ENCODE results near the gene TET2.

Gene TET2

GRCh38 chr4:105234582-105234981 is 87.9 kb downstream of the TET2 start:
- DNase-seq (ENCODE audit: low read depth): no peak

- DNase-seq (ENCODE audit: low read depth): no peak
Observed at GRCh38 chr4:105236202-105236915, 89.7 kb downstream of the TET2 start.

GRCh38 chr4:105236916-105237311 is 90.2 kb downstream of the TET2 start:
- no peak for DNase-seq (ENCODE audit: low read depth)

GRCh38 chr4:105240037-105240436 is 93.4 kb downstream of the TET2 start:
- no peak for DNase-seq (ENCODE audit: low read depth)

- DNase-seq (ENCODE audit: low read depth): no peak
Observed at GRCh38 chr4:105241451-105241850, 94.8 kb downstream of the TET2 start.

GRCh38 chr4:105243446-105243845 is 96.8 kb downstream of the TET2 start:
- no peak for DNase-seq (ENCODE audit: low read depth)

- no peak for DNase-seq (ENCODE audit: low read depth)
Observed at GRCh38 chr4:105246712-105247111, 100.0 kb downstream of the TET2 start.

GRCh38 chr4:105248613-105249012 is 101.9 kb downstream of the TET2 start:
- DNase-seq (ENCODE audit: low read depth): no peak

GRCh38 chr4:105257817-105258495 is 111.3 kb downstream of the TET2 start:
- no peak for DNase-seq (ENCODE audit: low read depth)

GRCh38 chr4:105265689-105266088 is 119.0 kb downstream of the TET2 start:
- DNase-seq (ENCODE audit: low read depth): no peak

GRCh38 chr4:105267280-105267679 is 120.6 kb downstream of the TET2 start:
- DNase-seq (ENCODE audit: low read depth): no peak

- DNase-seq (ENCODE audit: low read depth): no peak
Observed at GRCh38 chr4:105272002-105272401, 125.3 kb downstream of the TET2 start.

GRCh38 chr4:105273230-105273629 is 126.6 kb downstream of the TET2 start:
- no peak for DNase-seq (ENCODE audit: low read depth)

GRCh38 chr4:105274090-105274489 is 127.4 kb downstream of the TET2 start:
- DNase-seq (ENCODE audit: low read depth): no peak

- no peak for DNase-seq (ENCODE audit: low read depth)
Observed at GRCh38 chr4:105274504-105274903, 127.8 kb downstream of the TET2 start.

GRCh38 chr4:105276361-105277104 is 129.9 kb downstream of the TET2 start:
- no peak for DNase-seq (ENCODE audit: low read depth)

- DNase-seq (ENCODE audit: low read depth): no peak
Observed at GRCh38 chr4:105277702-105278101, 131.0 kb downstream of the TET2 start.

- no peak for DNase-seq (ENCODE audit: low read depth)
Observed at GRCh38 chr4:105279314-105279713, 132.6 kb downstream of the TET2 start.

- DNase-seq (ENCODE audit: low read depth): no peak
Observed at GRCh38 chr4:105280338-105281123, 133.9 kb downstream of the TET2 start.

- DNase-seq (ENCODE audit: low read depth): no peak
Observed at GRCh38 chr4:105281124-105281415, 134.4 kb downstream of the TET2 start.

- no peak for DNase-seq (ENCODE audit: low read depth)
Observed at GRCh38 chr4:105282489-105282888, 135.8 kb downstream of the TET2 start.

- DNase-seq (ENCODE audit: low read depth): no peak
Observed at GRCh38 chr4:105283501-105283900, 136.8 kb downstream of the TET2 start.

GRCh38 chr4:105288121-105288520 is 141.4 kb downstream of the TET2 start:
- DNase-seq (ENCODE audit: low read depth): no peak

All from stimulated activated CD8-positive, alpha-beta memory T cell treated with anti-CD3 and anti-CD28 coated beads, Interleukin-7, amount 100 ng/mL, for 24 hours (primary cell).